GM19099 (cell line): ENCODE data around the gene CAPN8.

Experiments
- POLR2A ChIP-seq: IDR thresholded peaks from 3 replicates; pipeline ENCODE4 v1.6.1; 2011; ENCODE audit warnings: low read depth; ENCODE audit not compliant: insufficient read length; ENCODE audit errors: extremely low read depth

The CAPN8 gene

DNA sequence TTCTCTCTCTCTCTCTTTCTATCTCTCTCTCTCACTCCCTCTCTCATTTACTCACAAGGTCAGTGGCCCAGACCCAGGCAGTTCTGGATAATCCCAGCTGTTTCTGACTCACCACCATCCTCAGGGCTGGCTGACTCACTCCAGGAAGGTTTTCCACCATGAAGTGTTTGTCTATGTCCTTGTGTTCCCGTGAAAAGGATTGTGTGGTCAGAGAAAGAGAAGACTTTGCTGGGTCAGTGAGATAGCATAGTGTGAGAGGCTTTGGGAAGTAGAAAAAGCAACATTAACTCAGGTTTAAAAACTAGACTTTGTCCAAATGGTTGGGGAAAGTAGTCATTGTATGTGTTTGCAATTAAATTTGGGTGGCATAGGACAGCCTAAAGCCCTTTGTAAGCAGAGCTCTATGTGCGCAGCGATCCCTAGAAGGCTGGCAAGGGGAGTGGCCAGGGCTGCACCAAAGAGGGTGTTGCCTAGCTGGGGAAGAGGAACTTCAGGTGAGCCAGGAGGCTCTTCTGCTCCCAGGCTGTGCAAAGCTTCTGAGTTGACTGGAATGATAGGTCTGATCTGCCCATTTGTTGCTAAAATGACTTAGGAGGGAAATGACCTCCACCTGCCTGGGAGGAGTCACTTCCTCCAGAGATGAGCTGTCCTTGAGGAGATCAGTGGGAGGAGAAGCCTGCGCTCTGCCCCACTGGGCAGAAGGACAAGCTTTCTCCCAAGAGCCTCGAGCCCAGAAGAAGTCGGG is 41.9 kb upstream of the CAPN8 start:
- no peak for TF ChIP-seq POLR2A

- no peak for TF ChIP-seq POLR2A
Measured at GRCh38 chr1:223706077-223706973, 40.8 kb upstream of the CAPN8 start.

- no peak for TF ChIP-seq POLR2A
Measured at GRCh38 chr1:223704921-223705878, 39.7 kb upstream of the CAPN8 start.

- no peak for TF ChIP-seq POLR2A
Measured at GRCh38 chr1:223703668-223704013, 38.1 kb upstream of the CAPN8 start.

- TF ChIP-seq POLR2A = no peak
Measured at GRCh38 chr1:223702735-223703667, 37.5 kb upstream of the CAPN8 start.

GRCh38 chr1:223700942-223701637 is 35.6 kb upstream of the CAPN8 start:
- TF ChIP-seq POLR2A = no peak

DNA sequence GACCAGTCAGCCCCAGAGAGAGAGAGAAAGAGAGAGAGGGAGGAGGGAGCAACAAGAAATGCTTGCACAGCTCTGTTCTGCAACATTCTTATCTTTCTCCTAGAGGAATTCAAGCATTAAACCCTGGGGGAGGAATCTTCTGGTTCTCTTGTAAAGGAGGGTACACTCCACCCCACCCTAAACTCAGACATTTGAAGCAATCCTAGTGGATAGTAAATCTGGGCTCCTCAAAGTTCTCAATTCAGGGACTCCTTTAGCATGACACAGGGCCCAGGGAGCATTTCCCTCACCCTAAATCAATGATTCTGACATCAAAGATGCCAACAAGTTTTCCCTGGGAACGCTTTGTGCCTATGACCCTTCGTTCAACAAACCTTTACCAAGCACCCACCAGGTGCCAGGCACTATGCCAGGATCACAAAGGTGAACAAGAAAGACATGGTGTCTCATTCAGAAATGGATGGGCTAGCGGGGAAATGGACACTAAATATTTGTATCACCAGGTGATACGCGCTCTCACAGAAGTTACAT is 35.0 kb upstream of the CAPN8 start:
- TF ChIP-seq POLR2A = no peak

DNA sequence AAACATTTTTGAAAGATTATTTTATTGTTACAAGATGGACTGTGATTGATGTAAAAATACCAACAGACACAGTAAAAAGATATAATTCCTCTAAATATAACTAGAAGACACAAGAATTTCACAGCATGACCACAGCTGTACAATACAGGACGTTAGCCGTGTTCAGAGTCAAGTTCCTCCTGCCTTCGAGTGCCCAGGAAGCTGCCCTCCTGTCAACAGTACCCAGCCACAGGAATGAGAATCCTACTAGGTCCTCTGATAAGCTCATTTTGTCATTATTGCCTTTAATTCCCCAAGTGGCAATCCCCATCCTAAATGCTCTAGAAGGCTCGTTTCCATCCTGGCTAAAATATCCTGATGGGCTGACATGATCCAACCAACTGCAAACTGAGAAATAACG is 30.4 kb upstream of the CAPN8 start:
- no peak for TF ChIP-seq POLR2A

DNA sequence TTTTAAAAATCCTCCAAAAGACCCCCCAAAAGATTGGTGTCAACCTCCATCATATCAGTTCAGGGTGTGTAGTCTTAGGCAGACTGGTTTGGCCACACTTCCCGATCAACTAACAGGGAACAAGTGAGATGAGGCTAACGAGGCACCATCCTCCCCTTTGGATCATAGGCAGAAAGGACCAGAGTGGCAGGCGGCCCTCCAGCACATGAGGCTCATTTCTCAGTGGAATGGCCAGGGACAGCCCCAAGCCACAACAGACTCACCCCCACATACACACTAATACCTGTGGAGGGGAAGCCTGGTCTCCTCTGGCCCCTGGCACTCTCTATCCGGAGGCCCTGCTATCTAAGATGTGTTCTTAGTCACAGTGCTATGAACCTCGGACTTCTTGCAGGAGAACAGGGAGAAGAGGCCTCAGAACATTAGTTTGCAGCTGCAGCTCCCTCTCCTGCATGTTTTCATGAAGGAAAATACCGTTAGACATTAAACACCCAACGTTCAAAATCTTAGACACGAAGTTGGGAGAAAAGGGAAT is 29.6 kb upstream of the CAPN8 start:
- no peak for TF ChIP-seq POLR2A

- TF ChIP-seq POLR2A = no peak
Measured at GRCh38 chr1:223691121-223691520, 25.6 kb upstream of the CAPN8 start.

DNA sequence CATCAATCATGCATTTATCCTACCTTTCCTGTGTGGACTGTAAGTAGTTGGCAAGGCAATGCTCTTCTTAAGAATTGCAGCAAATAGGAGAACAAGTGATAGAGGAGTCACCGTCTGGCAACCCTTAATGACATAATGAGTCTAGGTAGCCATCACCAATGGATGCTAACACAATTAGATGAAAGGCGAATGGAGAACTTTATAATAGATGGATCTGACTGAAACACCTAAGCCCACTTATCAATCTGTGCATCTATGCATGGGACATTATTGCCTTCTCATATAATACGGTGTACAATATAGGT is 18.9 kb upstream of the CAPN8 start:
- TF ChIP-seq POLR2A = no peak

DNA sequence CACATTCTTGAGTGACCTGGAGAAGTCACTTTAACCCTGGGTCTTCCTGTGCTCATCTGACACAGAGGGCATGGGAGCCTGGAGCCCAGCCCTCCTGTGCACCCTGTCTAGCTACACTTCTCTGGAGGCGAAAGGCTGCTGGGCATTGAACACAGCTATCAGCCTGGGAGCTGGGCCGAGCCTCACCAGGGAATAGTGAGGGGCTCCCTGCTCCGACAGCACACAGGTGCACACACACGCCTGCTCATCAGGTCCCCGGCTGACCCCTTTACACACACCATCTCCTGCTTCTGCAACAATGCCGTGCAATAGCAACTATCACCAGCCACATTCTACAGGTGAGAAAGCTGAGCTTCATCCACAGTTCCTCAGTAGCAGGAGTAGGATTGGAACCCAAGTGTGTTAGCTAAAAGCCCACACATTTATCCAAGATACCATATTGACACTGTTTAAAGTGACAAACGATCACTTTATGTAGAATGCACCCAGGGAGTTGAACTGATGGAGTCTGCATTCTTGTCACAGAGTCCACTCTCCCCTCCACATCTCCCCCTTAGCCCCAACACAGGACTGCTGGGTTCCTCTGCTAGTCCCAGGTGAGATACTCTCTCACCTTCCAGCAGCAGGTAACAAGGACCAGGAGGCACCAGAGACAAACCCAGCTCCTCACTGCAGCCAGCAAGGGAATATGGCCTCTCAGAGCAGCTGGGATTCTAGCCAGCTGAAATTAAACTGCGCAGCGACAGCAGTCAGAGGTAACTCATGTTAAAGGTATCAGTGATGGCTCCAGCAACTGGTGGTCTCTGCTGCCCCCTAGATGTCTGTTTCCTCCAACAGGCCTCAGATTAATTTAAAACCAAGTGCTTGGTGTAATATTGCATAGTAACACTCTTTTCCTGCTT is 18.3 kb upstream of the CAPN8 start:
- no peak for TF ChIP-seq POLR2A

GRCh38 chr1:223682502-223682901 is 17.0 kb upstream of the CAPN8 start:
- TF ChIP-seq POLR2A = no peak

DNA sequence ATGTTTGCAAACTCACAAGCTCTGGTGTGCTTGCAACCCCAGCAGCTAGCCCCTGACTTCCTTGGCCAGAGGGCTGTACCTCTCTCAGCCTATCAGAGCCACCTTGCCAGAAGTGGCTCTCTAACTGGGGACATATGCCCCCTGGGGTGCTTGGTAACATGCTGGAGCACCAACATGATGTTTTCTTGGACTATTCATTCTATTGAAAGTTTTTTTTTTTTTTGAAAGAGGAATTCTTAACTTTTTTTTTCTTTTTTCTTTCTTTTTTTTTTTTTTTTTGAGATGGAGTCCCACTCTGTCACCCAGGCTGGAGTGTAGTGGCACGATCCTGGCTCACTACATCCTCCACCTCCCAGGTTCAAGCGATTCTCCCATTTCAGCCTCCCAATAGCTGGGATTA is 14.7 kb upstream of the CAPN8 start:
- no peak for TF ChIP-seq POLR2A
